Mesothelial cell of epicardium (in vitro differentiated cells): ENCODE data around the gene DNAJC27. TPM values are rescaled to one million over a fixed set of nuclear protein-coding genes. Genes with fewer than 3 reads are reported as not detected.

ENCODE experiments used
- DNase-seq, 2 experiments: peaks; one replicate each; pipeline ENCODE4 v3.0.0; 2021; ENCODE audit warnings: low spot score in 2 of 2; ENCODE audit not compliant: unreplicated experiment in 2 of 2
- H3K27ac Mint-ChIP-seq: 2 replicates; pipeline ENCODE4 v1.8.0; 2021; ENCODE audit warnings: mixed read lengths
- H3K27me3 Mint-ChIP-seq: 2 replicates; pipeline ENCODE4 v1.8.0; 2021; ENCODE audit warnings: low read depth, mixed read lengths
- H3K36me3 Mint-ChIP-seq: 2 replicates; pipeline ENCODE4 v1.8.0; 2021; ENCODE audit warnings: mixed read lengths
- H3K4me1 Mint-ChIP-seq: 2 replicates; pipeline ENCODE4 v1.8.0; 2021; ENCODE audit warnings: mixed read lengths
- H3K4me3 Mint-ChIP-seq: 2 replicates; pipeline ENCODE4 v1.8.0; 2021; ENCODE audit warnings: mild to moderate bottlenecking, moderate library complexity, mixed read lengths
- H3K9me3 Mint-ChIP-seq: 2 replicates; pipeline ENCODE4 v1.8.0; 2021; ENCODE audit warnings: mixed read lengths
- CTCF ChIP-seq: fragments of 200-600 bp; sonication (generic); IDR thresholded peaks from one replicate; pipeline ENCODE4 v1.5.0; 2021; ENCODE audit warnings: antibody characterized with exemption; ENCODE audit not compliant: unreplicated experiment
- total RNA-seq: library from RNA; stranded (reverse); gene quantifications from 3 replicates; pipeline ENCODE4 v1.2.1, GENCODE V29; 2021

The DNAJC27 gene
- total RNA-seq, 1 donor from 2014 or later: 10.9 TPM

DNA sequence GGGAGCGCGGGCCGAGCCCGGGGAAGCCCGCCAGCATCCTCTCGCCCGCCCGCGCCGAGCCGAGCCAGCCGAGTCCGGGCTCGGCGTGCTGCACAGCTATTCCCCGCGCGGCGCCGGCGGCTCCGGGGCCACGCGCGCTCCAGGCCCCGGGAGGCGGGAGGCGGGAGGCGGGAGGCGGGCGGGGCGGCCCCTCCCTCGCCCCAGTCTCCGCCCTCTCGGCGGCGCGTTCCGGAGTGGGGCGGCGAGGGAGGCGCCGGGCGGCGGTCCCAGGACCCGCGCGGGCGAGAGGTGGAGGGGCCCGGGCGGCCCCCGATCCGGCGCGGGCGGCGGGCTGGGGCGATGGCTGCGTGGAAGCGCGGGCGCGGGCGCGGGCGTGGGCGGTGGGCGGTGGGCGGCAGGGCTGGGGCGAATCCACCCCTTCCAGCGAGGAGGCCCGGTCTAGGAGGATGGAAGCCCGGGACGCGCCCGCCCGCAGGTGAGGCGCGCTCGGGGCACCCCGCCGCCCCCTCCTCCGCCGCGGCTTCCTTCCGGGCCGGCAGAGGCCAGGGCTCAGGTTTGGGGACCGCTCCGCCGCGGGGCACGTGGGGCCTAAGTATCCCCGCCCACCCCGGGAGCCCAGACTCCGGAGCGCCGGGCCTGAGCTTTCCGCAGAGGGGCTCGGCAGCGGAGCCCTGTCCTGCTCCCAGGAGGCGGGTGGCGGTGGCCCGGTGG is 51.5 kb downstream of the DNAJC27 start, which contains the start of gene ADCY3:
TSS of gene ADCY3 (minus strand) at position 140 of the 711 bp plus-strand sequence. CDS start 1,250 bp downstream, outside the sequence.
- DNase-seq: peak; percentile 41 to 64
- peaks cover 16% of the 10 kb centered on the region for H3K4me1 Mint-ChIP-seq
- peak within 1 kb of the TSS; percentile 52 for H3K27ac Mint-ChIP-seq
- peaks cover 6% of the 10 kb centered on the region for H3K27me3 Mint-ChIP-seq
- H3K9me3 Mint-ChIP-seq: no peaks in the 10 kb centered on the region
- peak within 1 kb of the TSS; percentile 69 for H3K4me3 Mint-ChIP-seq
- TF ChIP-seq CTCF: no peak
- peaks cover 4% of the 10 kb centered on the region for H3K36me3 Mint-ChIP-seq

DNA sequence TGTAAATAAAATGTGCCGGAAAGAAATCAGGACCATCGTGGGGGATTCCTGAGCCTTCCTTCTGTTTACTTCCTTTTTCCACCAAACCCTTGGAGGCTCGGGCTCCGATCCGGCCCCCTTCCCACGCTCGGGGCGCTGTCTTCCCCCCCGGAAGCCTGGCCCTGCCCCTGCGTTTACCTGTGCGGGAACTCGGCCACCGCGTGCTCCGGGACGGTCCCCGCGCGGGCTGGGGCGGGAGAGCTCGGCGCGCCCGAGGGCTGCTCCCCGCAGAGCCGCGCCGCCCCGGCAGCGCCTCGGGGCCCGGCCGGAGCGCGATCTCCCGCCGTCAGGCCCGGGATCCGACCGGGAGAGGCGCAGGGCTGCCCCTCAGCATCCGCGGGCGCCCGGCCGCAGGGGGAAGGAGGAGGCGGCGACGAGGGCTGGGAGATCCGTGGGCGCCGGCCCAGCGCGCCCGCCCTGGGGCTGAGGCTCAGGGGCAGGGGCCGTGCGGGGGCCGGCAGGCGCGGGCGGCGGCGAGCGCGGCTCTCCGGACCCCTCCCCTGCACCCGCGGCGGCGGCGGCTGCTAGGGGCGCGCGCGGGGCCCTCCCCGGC is 52.2 kb downstream of the DNAJC27 start:
- peaks cover 16% of the 10 kb centered on the region for H3K4me1 Mint-ChIP-seq
- TF ChIP-seq CTCF: no peak
- peak overlapping the region; percentile 52 for H3K27ac Mint-ChIP-seq
- H3K36me3 Mint-ChIP-seq: peaks cover 4% of the 10 kb centered on the region
- peaks cover 6% of the 10 kb centered on the region for H3K27me3 Mint-ChIP-seq
- peak in 1 of 2 experiments; percentile 50 for DNase-seq
- peak overlapping the region; percentile 69 for H3K4me3 Mint-ChIP-seq
- H3K9me3 Mint-ChIP-seq: no peaks in the 10 kb centered on the region

- Mint-ChIP-seq H3K4me3 (peak overlapping the region; percentile 69), H3K4me1 (peaks cover 16% of the 10 kb centered on the region), H3K36me3 (peaks cover 7% of the 10 kb centered on the region), H3K27me3 (peaks cover 6% of the 10 kb centered on the region), H3K9me3 (no peaks in the 10 kb centered on the region), H3K27ac (peak overlapping the region; percentile 52)
- no peak for DNase-seq
- no peak for TF ChIP-seq CTCF
Observed at GRCh38 chr2:24919037-24919505, 52.7 kb downstream of the DNAJC27 start.

DNA sequence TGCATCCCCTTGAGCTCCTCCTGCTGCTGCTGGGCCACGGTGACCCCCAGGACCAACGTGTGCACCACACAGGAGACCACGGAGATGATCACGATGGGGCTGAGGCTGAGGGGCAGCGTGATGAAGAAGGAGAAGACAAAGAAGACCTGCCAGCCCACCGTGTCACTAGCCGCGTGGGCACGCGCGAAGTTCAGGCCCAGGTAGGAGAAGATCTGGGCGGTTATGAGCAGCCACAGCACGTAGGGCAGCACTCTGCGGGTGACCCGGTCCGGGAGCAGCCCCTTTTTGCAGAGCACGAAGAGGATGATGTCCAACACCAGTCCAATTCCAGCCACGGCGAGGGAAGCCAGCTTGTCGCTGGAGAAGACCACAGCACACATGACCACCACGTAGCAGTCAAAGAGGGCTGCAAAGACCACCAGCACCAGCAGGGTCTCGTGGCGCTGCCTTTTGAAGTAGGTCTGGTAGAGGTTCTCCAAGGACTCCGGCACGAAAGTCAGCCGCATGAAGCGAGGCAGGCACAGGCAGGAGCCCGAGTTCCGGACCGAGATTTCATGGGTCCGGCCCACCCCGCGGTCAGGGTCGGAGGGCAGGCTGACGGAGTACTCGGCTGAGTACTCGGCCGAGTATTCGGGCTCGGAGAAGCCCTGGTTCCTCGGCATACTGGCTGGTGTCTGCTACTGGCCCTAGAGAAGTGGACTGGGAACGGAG is 53.3 kb downstream of the DNAJC27 start:
- Mint-ChIP-seq H3K27ac (no peak overlapping the region), H3K36me3 (peaks cover 7% of the 10 kb centered on the region), H3K4me1 (peaks cover 16% of the 10 kb centered on the region), H3K9me3 (no peaks in the 10 kb centered on the region), H3K27me3 (peaks cover 6% of the 10 kb centered on the region), H3K4me3 (peak overlapping the region; percentile 69)
- TF ChIP-seq CTCF: no peak
- no peak for DNase-seq

GRCh38 chr2:24917731-24918325 is 53.9 kb downstream of the DNAJC27 start:
- no peak overlapping the region for H3K27ac Mint-ChIP-seq
- peaks cover 16% of the 10 kb centered on the region for H3K4me1 Mint-ChIP-seq
- H3K27me3 Mint-ChIP-seq: peaks cover 6% of the 10 kb centered on the region
- DNase-seq: no peak
- H3K36me3 Mint-ChIP-seq: peaks cover 7% of the 10 kb centered on the region
- no peaks in the 10 kb centered on the region for H3K9me3 Mint-ChIP-seq
- no peak for TF ChIP-seq CTCF
- H3K4me3 Mint-ChIP-seq: peak overlapping the region; percentile 69
